Cortex of kidney (tissue), 1 donor: ENCODE data around the gene E2F4.

Experiments
- DNase-seq: peaks from one replicate; lab custom pipeline; 2025; lab: John Stamatoyannopoulos, UW

E2F4 gene

GRCh38 chr16:67157892-67158635, 33.9 kb upstream of the E2F4 start:
- no peak for DNase-seq

GRCh38 chr16:67158637-67159600, 33.0 kb upstream of the E2F4 start:
- DNase-seq: no peak

- no peak for DNase-seq
These were observed 30.3 kb upstream of the E2F4 start for GRCh38 chr16:67161595-67162058.

GRCh38 chr16:67162506-67163163, 29.3 kb upstream of the E2F4 start:
- no peak for DNase-seq

- no peak for DNase-seq
These were observed 28.6 kb upstream of the E2F4 start for GRCh38 chr16:67163164-67163998.

- DNase-seq: no peak
These were observed 27.9 kb upstream of the E2F4 start for GRCh38 chr16:67163999-67164558.

GRCh38 chr16:67164599-67165061, 27.3 kb upstream of the E2F4 start, which contains the start of gene HSF4:
Gene HSF4 (plus strand): TSS chr16:67164745. CDS start chr16:67164812, 67 bp downstream.
- no peak for DNase-seq

GRCh38 chr16:67165121-67166078, 26.6 kb upstream of the E2F4 start:
- DNase-seq: no peak

GRCh38 chr16:67166110-67166547, 25.8 kb upstream of the E2F4 start:
- DNase-seq: no peak

- DNase-seq: no peak
These were observed 25.3 kb upstream of the E2F4 start for GRCh38 chr16:67166598-67167168.

- no peak for DNase-seq
These were observed 24.4 kb upstream of the E2F4 start for GRCh38 chr16:67167588-67167987.

- DNase-seq: no peak
These were observed 22.9 kb upstream of the E2F4 start for GRCh38 chr16:67169011-67169451.

GRCh38 chr16:67169642-67170167, 22.2 kb upstream of the E2F4 start:
- no peak for DNase-seq

GRCh38 chr16:67170168-67170948, 21.6 kb upstream of the E2F4 start, which contains the start of gene NOL3:
Gene NOL3 (plus strand): TSS chr16:67170538.
- no peak for DNase-seq

GRCh38 chr16:67170949-67171649, 20.9 kb upstream of the E2F4 start:
- DNase-seq: no peak

- DNase-seq: no peak
These were observed 18.6 kb upstream of the E2F4 start for GRCh38 chr16:67173323-67173722.
